GM12874 (cell line): ENCODE data around the gene ABHD14A.

Experiments
- TF ChIP-seq, protein P1 (sequence below): IDR thresholded peaks from 2 replicates; pipeline ENCODE4 v1.5.1; 2011; ENCODE audit warnings: low read depth, mild to moderate bottlenecking, control low read depth, low read length, moderate library complexity; ENCODE audit not compliant: insufficient read depth

Gene ABHD14A

GRCh38 chr3:51943451-51944391 is 31.1 kb upstream of the ABHD14A start:
- TF ChIP-seq, protein P1, sequence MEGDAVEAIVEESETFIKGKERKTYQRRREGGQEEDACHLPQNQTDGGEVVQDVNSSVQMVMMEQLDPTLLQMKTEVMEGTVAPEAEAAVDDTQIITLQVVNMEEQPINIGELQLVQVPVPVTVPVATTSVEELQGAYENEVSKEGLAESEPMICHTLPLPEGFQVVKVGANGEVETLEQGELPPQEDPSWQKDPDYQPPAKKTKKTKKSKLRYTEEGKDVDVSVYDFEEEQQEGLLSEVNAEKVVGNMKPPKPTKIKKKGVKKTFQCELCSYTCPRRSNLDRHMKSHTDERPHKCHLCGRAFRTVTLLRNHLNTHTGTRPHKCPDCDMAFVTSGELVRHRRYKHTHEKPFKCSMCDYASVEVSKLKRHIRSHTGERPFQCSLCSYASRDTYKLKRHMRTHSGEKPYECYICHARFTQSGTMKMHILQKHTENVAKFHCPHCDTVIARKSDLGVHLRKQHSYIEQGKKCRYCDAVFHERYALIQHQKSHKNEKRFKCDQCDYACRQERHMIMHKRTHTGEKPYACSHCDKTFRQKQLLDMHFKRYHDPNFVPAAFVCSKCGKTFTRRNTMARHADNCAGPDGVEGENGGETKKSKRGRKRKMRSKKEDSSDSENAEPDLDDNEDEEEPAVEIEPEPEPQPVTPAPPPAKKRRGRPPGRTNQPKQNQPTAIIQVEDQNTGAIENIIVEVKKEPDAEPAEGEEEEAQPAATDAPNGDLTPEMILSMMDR = no peak

- TF ChIP-seq, protein P1 = no peak
These were observed 30.3 kb upstream of the ABHD14A start for GRCh38 chr3:51944451-51945021.

DNA sequence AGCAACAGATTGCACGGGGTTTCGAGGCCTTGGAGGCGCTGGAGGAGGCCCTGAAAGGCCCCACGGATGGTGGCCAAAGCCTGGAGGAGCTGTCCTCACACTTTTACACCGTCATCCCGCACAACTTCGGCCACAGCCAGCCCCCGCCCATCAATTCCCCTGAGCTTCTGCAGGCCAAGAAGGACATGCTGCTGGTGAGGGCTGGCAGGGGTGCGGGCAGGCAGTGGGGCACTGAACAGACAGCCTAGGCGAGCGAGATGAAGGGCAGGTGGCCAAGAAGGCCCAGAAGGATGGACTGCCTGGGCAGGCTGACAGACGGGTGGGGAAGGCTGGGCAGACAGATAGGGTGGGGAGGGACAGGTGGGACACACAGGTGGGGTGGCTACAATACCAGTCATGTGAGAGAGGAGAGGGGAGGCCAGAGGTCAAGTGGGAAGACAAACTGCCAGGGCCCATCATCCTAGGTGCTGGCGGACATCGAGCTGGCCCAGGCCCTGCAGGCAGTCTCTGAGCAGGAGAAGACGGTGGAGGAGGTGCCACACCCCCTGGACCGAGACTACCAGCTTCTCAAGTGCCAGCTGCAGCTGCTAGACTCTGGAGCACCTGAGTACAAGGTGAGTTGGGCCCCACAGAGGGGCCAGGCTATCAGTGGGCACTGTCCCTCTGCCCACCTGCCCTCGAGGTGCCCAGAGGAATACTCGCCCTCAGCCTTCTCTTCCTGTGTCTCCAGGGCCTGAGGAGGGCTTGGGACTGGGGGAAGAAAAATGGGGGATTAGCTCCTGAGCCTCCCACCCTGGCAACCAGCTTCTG is 29.6 kb upstream of the ABHD14A start:
- TF ChIP-seq, protein P1 = no peak

GRCh38 chr3:51945926-51946705 is 28.7 kb upstream of the ABHD14A start:
- TF ChIP-seq, protein P1 = no peak

- TF ChIP-seq, protein P1 = no peak
These were observed 28.1 kb upstream of the ABHD14A start for GRCh38 chr3:51946796-51947195.

- TF ChIP-seq, protein P1 = no peak
These were observed 27.5 kb upstream of the ABHD14A start for GRCh38 chr3:51947215-51947900.
